HepG2 (cell line): ENCODE data around the gene KCND3. TPM values are rescaled to one million over a fixed set of nuclear protein-coding genes. Genes with fewer than 3 reads are reported as not detected.

Experiments used
- ATAC-seq: fragments of 200-7000 bp; cut with Tn5 transposase; 3 replicates; pipeline ENCODE4 v1.9.1; 2020; ENCODE audit warnings: mild to moderate bottlenecking, moderate library complexity
- BruUV-seq: library from RNA; stranded (reverse); fragments of 400-500 nt; replicated peaks from 2 replicates; lab custom pipeline; 2021; lab: Mats Ljungman, UMichigan
- CTCF ChIA-PET: fragments of 300-600 bp; formaldehyde crosslinking; extraction: SDS; loops from one replicate; lab custom pipeline; 2021; ENCODE audit warnings: low total read pairs, inconsistent platforms, low intra/inter-chr PET ratio; lab: Yijun Ruan, JAX
- POLR2A ChIA-PET: fragments of 350-600 bp; sonication (Branson Sonifier 250); formaldehyde crosslinking; loops from one replicate; lab custom pipeline; 2020; ENCODE audit warnings: antibody characterized with exemption, inconsistent platforms; lab: Yijun Ruan, JAX
- DNase-seq: peaks from one replicate; pipeline ENCODE4 v3.0.0-alpha.2; 2015; ENCODE audit warnings: low spot score
- FAIRE-seq: peaks from 3 replicates; lab custom pipeline; 2011; peaks lifted over from hg19 to GRCh38; lab: Jason Lieb, UNC
- H2AFZ ChIP-seq: one replicate; pipeline ENCODE4 v1.6.1; 2011; ENCODE audit warnings: low read length, inconsistent platforms
- H3K27ac ChIP-seq: fragments of 300-600 bp; 3 replicates; pipeline ENCODE4 v1.8.0; 2011; ENCODE audit warnings: mixed run types, mild to moderate bottlenecking, mixed read lengths, low read length, inconsistent platforms; ENCODE audit not compliant: insufficient read depth; ENCODE audit errors: extremely low read length
- H3K27me3 ChIP-seq, 2 experiments: fragments of 200-600 bp in 1 of 2; 2 replicates in 1 of 2; 3 replicates in 1 of 2; pipeline versions ENCODE4 v1.6.0 to v1.8.0; 2011; ENCODE audit warnings: low read length in 2 of 2, mild to moderate bottlenecking in 2 of 2, moderate library complexity in 2 of 2, inconsistent platforms in 1 of 2; ENCODE audit not compliant: insufficient read depth in 2 of 2, control insufficient read depth in 1 of 2
- H3K36me3 ChIP-seq, 2 experiments: fragments of 200-600 bp in 1 of 2; replicated peaks in 1 of 2; 2 replicates in 1 of 2; 3 replicates in 1 of 2; pipeline versions ENCODE4 v1.5.1 to v1.8.0; 2011; ENCODE audit warnings: low read length in 2 of 2, inconsistent platforms in 1 of 2; ENCODE audit not compliant: insufficient read depth in 2 of 2, control insufficient read depth in 1 of 2
- H3K4me1 ChIP-seq: 2 replicates; pipeline ENCODE4 v1.5.1; 2012; ENCODE audit warnings: low read length, inconsistent platforms; ENCODE audit not compliant: insufficient read depth
- H3K4me2 ChIP-seq: 2 replicates; pipeline ENCODE4 v1.6.0; 2011; ENCODE audit warnings: low read depth, low read length, inconsistent platforms
- H3K4me3 ChIP-seq, 3 experiments: fragments of 200-600 bp in 1 of 3; sonication (generic), shearing (Covaris generic) in 1 of 3; replicated peaks in 1 of 3; 2 replicates each; pipeline ENCODE4 v1.5.1; 2011 to 2016; ENCODE audit warnings: low read length in 3 of 3, inconsistent platforms in 2 of 3, low read depth in 2 of 3, mild to moderate bottlenecking in 2 of 3, control low read depth in 1 of 3, mixed read lengths in 1 of 3; ENCODE audit not compliant: insufficient read depth in 1 of 3
- H3K79me2 ChIP-seq: one replicate; pipeline ENCODE4 v1.6.1; 2011; ENCODE audit warnings: low read length, inconsistent platforms; ENCODE audit not compliant: insufficient read depth
- H3K9ac ChIP-seq: 2 replicates; pipeline ENCODE4 v1.6.0; 2011; ENCODE audit warnings: mild to moderate bottlenecking, low read depth, low read length, inconsistent platforms; ENCODE audit not compliant: insufficient read depth
- H3K9me3 ChIP-seq: 2 replicates; pipeline ENCODE4 v1.5.1; 2012; ENCODE audit warnings: mild to moderate bottlenecking, low read length
- H4K20me1 ChIP-seq: 2 replicates; pipeline ENCODE4 v1.6.0; 2011; ENCODE audit warnings: inconsistent platforms, mild to moderate bottlenecking, low read length, moderate library complexity; ENCODE audit not compliant: insufficient read depth
- CAMTA2 ChIP-seq: sonication (generic); formaldehyde crosslinking; IDR thresholded peaks from 2 replicates; pipeline ENCODE4 v1.4.0; 2020; ENCODE audit warnings: mild to moderate bottlenecking, missing genetic modification reagents, borderline replicate concordance
- KAT7 ChIP-seq: IDR thresholded peaks from 2 replicates; pipeline ENCODE4 v1.6.1; 2018; ENCODE audit warnings: borderline replicate concordance, missing compliant biosample characterization
- TBX3 ChIP-seq: fragments of 450-650 bp; IDR thresholded peaks from 2 replicates; pipeline ENCODE4 v1.6.1; 2017; ENCODE audit warnings: antibody characterized with exemption, mild to moderate bottlenecking, inconsistent platforms, borderline replicate concordance
- TP53 ChIP-seq: sonication (generic); formaldehyde crosslinking; conservative IDR thresholded peaks from 2 replicates; pipeline ENCODE4 v1.4.0; 2020; ENCODE audit warnings: missing genetic modification reagents
- ZC3H4 ChIP-seq: sonication (generic); formaldehyde crosslinking; IDR thresholded peaks from 2 replicates; pipeline ENCODE4 v1.4.0; 2020; ENCODE audit warnings: missing genetic modification reagents, borderline replicate concordance
- ZNF143 ChIP-seq: sonication (generic); formaldehyde crosslinking; IDR thresholded peaks from 2 replicates; pipeline ENCODE4 v1.4.0; 2020; ENCODE audit warnings: missing genetic modification reagents
- ZNF530 ChIP-seq: sonication (generic); formaldehyde crosslinking; IDR thresholded peaks from 2 replicates; pipeline ENCODE4 v1.5.0; 2020; ENCODE audit warnings: low read depth, mild to moderate bottlenecking, missing genetic modification reagents
- ZNF589 ChIP-seq: sonication (generic); formaldehyde crosslinking; conservative IDR thresholded peaks from 2 replicates; pipeline ENCODE4 v1.8.0; 2022; ENCODE audit warnings: mild to moderate bottlenecking, moderate library complexity, missing genetic modification reagents
- ZNF713 ChIP-seq: sonication (generic); formaldehyde crosslinking; IDR thresholded peaks from 2 replicates; pipeline ENCODE4 v1.4.0; 2020; ENCODE audit warnings: mild to moderate bottlenecking, missing genetic modification reagents
- WGBS: methylation state at CpG from one replicate; pipeline ENCODE4 v1.1.6; 2017; ENCODE audit warnings: low lambda C conversion rate; 5-methylcytosine and 5-hydroxymethylcytosine counted together
- in situ Hi-C: cut with HindIII; loops from 2 replicates; pipeline ENCODE4 v1.10.0; 2017; ENCODE audit warnings: low pct_unique_long_range_greater_than_20kb; ENCODE audit not compliant: extremely low pct_ligation_motif_present
- intact Hi-C: fragments of 100-400 bp; cut with micrococcal nuclease; formaldehyde crosslinking; loops from one replicate; pipeline ENCODE4 v1.10.0; 2022; ENCODE audit not compliant: unreplicated experiment
- polyA plus RNA-seq, 8 experiments: library from polyadenylated mRNA; depleted of rRNA in 3 of 8; stranded (reverse) in 7 of 8; unstranded in 1 of 8; fragments of >200 nt; fragmentation: Illumina TruSeq in 4 of 8; extraction: Trizol in 4 of 8; gene quantifications; 2 replicates each; pipeline versions ENCODE4 v1.2.1 to v1.2.3, GENCODE V29; 2011 to 2016; ENCODE audit warnings: low read depth in 4 of 8, missing spikeins in 1 of 8, mixed read lengths in 1 of 8; ENCODE audit not compliant: insufficient read depth in 1 of 8
- total RNA-seq, 5 experiments: library from RNA; depleted of rRNA; stranded (reverse); fragments of >200 nt; fragmentation: Illumina TruSeq; extraction: Trizol; gene quantifications; 2 replicates each; pipeline ENCODE4 v1.2.3, GENCODE V29; 2016; ENCODE audit warnings: low read depth in 1 of 5
- TF ChIP-seq, protein P1 (sequence below): sonication (generic); formaldehyde crosslinking; conservative IDR thresholded peaks from 2 replicates; pipeline ENCODE4 v1.8.0; 2022; ENCODE audit warnings: mild to moderate bottlenecking, moderate library complexity, missing genetic modification reagents
- TF ChIP-seq, protein P2 (sequence below): sonication (generic); formaldehyde crosslinking; IDR thresholded peaks from 2 replicates; pipeline ENCODE4 v1.8.1; 2022; ENCODE audit warnings: low read depth, mild to moderate bottlenecking, missing genetic modification reagents
- TF ChIP-seq, protein P3 (sequence below): sonication (generic); formaldehyde crosslinking; IDR thresholded peaks from 2 replicates; pipeline ENCODE4 v1.4.0; 2020; ENCODE audit warnings: mild to moderate bottlenecking, missing genetic modification reagents

KCND3 gene
- total and polyA plus RNA-seq, 2 of the 13 experiments (the other 11 are each of a cell fraction or from before 2014, with no cell fraction given) = 0.04 TPM; not detected in 1

DNA sequence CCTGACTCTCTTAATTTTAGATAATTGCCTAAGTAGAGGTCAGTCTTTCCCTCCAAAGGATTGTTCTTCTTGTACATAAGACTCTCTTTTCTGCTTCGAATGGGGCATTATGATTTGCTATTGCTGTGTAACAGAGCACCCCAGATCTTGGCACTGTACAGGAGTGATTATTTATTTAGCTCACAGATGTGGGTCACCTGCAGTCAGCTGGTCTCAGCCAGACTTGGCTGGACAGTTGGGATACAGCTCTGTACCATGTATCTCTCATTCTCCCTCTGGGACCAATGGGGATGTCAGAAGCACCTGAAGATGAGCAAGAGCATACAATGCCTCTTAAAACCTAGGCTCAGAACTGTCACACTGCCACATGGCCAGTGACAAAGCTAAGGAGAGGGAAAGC lies 23.4 kb upstream of the KCND3 start:
- DNase-seq (no peak), ATAC-seq (no peak), FAIRE-seq (no peak)
- Histone ChIP-seq H3K4me2 (no peak overlapping the region), H3K27ac (no peak overlapping the region), H3K27me3 (0 out of 5 replicates have a peak, but pooled peaks cover 1 to 5% of the 10 kb centered on the region in 2 experiments), H4K20me1 (no peaks in the 10 kb centered on the region), H3K9me3 (no peaks in the 10 kb centered on the region), H3K79me2 (no peaks in the 10 kb centered on the region), H2AFZ (no peak overlapping the region), H3K36me3 (no peaks in the 10 kb centered on the region), H3K4me3 (no peak overlapping the region), H3K9ac (no peak overlapping the region), H3K4me1 (no peaks in the 10 kb centered on the region)
- no peak for TF ChIP-seq ZNF589 (CRISPR knock-in tag)
- TF ChIP-seq CAMTA2 (CRISPR knock-in tag) = no peak
- TF ChIP-seq, protein P1, sequence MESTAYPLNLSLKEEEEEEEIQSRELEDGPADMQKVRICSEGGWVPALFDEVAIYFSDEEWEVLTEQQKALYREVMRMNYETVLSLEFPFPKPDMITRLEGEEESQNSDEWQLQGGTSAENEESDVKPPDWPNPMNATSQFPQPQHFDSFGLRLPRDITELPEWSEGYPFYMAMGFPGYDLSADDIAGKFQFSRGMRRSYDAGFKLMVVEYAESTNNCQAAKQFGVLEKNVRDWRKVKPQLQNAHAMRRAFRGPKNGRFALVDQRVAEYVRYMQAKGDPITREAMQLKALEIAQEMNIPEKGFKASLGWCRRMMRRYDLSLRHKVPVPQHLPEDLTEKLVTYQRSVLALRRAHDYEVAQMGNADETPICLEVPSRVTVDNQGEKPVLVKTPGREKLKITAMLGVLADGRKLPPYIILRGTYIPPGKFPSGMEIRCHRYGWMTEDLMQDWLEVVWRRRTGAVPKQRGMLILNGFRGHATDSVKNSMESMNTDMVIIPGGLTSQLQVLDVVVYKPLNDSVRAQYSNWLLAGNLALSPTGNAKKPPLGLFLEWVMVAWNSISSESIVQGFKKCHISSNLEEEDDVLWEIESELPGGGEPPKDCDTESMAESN (CRISPR knock-in tag) = no peak
- TF ChIP-seq, protein P2, sequence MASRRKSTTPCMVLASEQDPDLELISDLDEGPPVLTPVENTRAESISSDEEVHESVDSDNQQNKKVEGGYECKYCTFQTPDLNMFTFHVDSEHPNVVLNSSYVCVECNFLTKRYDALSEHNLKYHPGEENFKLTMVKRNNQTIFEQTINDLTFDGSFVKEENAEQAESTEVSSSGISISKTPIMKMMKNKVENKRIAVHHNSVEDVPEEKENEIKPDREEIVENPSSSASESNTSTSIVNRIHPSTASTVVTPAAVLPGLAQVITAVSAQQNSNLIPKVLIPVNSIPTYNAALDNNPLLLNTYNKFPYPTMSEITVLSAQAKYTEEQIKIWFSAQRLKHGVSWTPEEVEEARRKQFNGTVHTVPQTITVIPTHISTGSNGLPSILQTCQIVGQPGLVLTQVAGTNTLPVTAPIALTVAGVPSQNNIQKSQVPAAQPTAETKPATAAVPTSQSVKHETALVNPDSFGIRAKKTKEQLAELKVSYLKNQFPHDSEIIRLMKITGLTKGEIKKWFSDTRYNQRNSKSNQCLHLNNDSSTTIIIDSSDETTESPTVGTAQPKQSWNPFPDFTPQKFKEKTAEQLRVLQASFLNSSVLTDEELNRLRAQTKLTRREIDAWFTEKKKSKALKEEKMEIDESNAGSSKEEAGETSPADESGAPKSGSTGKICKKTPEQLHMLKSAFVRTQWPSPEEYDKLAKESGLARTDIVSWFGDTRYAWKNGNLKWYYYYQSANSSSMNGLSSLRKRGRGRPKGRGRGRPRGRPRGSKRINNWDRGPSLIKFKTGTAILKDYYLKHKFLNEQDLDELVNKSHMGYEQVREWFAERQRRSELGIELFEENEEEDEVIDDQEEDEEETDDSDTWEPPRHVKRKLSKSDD = no peak
- TF ChIP-seq TBX3 = no peak
- TF ChIP-seq TP53 (CRISPR knock-in tag) = no peak
- TF ChIP-seq, protein P3, sequence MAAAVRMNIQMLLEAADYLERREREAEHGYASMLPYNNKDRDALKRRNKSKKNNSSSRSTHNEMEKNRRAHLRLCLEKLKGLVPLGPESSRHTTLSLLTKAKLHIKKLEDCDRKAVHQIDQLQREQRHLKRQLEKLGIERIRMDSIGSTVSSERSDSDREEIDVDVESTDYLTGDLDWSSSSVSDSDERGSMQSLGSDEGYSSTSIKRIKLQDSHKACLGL (CRISPR knock-in tag) = no peak
- TF ChIP-seq KAT7 = no peak
- TF ChIP-seq ZNF143 (CRISPR knock-in tag) = no peak
- no peak for TF ChIP-seq ZNF530 (CRISPR knock-in tag)
- no peak for TF ChIP-seq ZC3H4 (CRISPR knock-in tag)
- TF ChIP-seq ZNF713 = no peak
- WGBS = 0% methylated on average over 1 of the region's 1 CpG
- ChIA-PET CTCF (no interaction called here), POLR2A (no interaction called here)
- in situ Hi-C loops = no loop called here
- intact Hi-C loops = no loop called here
- BruUV-seq = no TSS peak
